Muscle of back (tissue), 11 donors: ENCODE results near the gene C21orf58. TPM values are rescaled to one million over a fixed set of nuclear protein-coding genes. Genes with fewer than 3 reads are reported as not detected.

Experiments
- DNase-seq, 3 donors: peaks; one replicate each; pipeline versions ENCODE4 v3.0.0 to v3.0.0-alpha.2; 2013
- polyA plus RNA-seq, 10 donors: library from polyadenylated mRNA; unstranded; fragments of 120-200 nt; gene quantifications; one replicate each; pipeline ENCODE4 v1.2.1, GENCODE V29; 2013; ENCODE audit not compliant: insufficient read length in 10 of 10

C21orf58 gene
- polyA plus RNA-seq, 10 donors = 4.3 to 10.6 (median 6.3) TPM

GRCh38 chr21:46264046-46264689 lies 59.5 kb downstream of the C21orf58 start:
- no peak for DNase-seq

GRCh38 chr21:46256501-46256994 lies 67.1 kb downstream of the C21orf58 start:
- DNase-seq = no peak

- no peak for DNase-seq
Observed at GRCh38 chr21:46255758-46256337, 67.8 kb downstream of the C21orf58 start.

GRCh38 chr21:46255166-46255565 lies 68.5 kb downstream of the C21orf58 start:
- no peak for DNase-seq

DNA sequence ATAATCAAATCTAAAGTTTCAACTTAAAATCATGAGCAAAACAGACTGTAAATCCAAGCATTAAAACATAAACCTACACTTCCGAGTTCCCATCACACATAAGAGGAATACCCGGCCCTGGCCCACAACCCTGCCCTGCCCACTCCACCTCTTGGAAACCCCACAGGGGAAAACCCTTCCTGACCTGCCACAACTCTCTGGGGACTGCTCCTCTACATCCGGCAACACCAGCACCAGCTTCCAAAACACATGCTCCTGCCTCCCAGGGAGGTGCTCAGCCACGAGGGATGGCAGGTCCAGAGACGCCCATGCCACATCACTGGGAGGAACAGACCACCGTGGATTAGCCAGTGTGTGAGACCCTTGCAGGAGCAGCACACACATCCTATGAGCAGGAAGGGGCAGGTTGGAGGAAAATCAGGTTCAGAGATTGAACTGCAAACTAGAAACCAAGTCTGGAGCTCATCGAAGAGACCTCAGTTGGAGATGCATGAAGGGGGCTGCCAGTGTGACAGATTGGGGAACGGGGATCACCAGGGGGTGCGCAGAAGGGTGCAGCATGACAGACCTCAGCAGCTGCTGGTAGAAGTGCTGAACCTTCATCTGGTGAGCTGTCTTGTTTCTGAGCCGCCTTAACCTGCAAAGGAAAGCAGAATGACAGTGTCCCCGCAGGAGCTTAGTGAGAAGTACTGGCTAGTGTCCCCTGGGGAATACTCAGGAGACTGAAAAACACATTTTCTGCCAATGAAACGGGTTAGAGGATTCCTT lies 69.3 kb downstream of the C21orf58 start:
- DNase-seq = no peak

- DNase-seq = no peak
Observed at GRCh38 chr21:46253610-46254124, 70.0 kb downstream of the C21orf58 start.

GRCh38 chr21:46252840-46253239 lies 70.8 kb downstream of the C21orf58 start:
- no peak for DNase-seq

Other genes with a start within 250 kb of the C21orf58 start
- gene COL6A2, start 225.8 kb downstream of the C21orf58 start, polyA plus RNA-seq = 100 to 1,000 TPM; 464 to 978 (median 662) TPM
- 1 to 10 TPM in 5 of 10 donors, under 1 TPM in 5; 0.35 to 2.5 (median 0.97) TPM for gene FTCD, start 168.3 kb downstream of the C21orf58 start, polyA plus RNA-seq
- gene SPATC1L, start 139.4 kb downstream of the C21orf58 start, polyA plus RNA-seq = 10 to 100 TPM in 7 of 10 donors, 1 to 10 TPM in 3; 4.2 to 14.9 (median 10.8) TPM
- gene LSS, start 95.1 kb downstream of the C21orf58 start, polyA plus RNA-seq = 10 to 100 TPM; 22.0 to 47.1 (median 35.1) TPM
- gene MCM3AP, start 38.3 kb downstream of the C21orf58 start, polyA plus RNA-seq = 10 to 100 TPM; 45.4 to 67.2 (median 58.4) TPM
- 10 to 100 TPM in 9 of 10 donors, 1 to 10 TPM in 1; 9.4 to 26.0 (median 17.4) TPM for gene YBEY, start 37.5 kb downstream of the C21orf58 start, polyA plus RNA-seq
- 10 to 100 TPM; 41.2 to 83.0 (median 53.0) TPM for gene PCNT, start 286 bp upstream of the C21orf58 start, polyA plus RNA-seq
- 10 to 100 TPM; 16.0 to 40.4 (median 22.3) TPM for gene DIP2A, start 135.0 kb upstream of the C21orf58 start, polyA plus RNA-seq